Measurements from ENCODE around the gene PRKCH.

DNA sequence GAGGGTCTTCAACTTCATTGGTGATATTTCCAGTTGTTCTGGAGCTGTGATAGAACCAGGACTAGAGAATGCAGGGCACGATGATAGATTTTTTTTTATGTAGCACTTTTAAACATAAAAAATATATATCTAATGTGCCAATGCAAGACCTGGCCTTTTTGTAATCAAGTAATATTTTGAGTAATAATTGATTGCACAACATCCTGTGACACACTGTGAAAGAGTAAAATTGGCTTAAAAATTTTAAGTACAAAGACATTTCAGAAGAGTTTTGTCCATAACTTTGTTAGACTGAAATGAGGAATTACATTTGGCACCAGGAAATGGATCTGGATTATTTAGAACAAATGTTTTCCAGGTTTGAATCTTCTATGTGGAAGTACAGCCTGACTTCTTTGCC lies 22.1 kb downstream of the PRKCH start:
- TF ChIP-seq, protein P1, sequence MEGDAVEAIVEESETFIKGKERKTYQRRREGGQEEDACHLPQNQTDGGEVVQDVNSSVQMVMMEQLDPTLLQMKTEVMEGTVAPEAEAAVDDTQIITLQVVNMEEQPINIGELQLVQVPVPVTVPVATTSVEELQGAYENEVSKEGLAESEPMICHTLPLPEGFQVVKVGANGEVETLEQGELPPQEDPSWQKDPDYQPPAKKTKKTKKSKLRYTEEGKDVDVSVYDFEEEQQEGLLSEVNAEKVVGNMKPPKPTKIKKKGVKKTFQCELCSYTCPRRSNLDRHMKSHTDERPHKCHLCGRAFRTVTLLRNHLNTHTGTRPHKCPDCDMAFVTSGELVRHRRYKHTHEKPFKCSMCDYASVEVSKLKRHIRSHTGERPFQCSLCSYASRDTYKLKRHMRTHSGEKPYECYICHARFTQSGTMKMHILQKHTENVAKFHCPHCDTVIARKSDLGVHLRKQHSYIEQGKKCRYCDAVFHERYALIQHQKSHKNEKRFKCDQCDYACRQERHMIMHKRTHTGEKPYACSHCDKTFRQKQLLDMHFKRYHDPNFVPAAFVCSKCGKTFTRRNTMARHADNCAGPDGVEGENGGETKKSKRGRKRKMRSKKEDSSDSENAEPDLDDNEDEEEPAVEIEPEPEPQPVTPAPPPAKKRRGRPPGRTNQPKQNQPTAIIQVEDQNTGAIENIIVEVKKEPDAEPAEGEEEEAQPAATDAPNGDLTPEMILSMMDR (conservative IDR thresholded peaks at IDR 0.05; ENCODE audit: low read length), result no peak
- TF ChIP-seq EZH2phosphoT487 (IDR thresholded peaks at IDR 0.05; ENCODE audit: borderline replicate concordance, low read depth, low read length), result no peak
